HCT116 (cell line): ENCODE results near the gene METTL24. TPM values are rescaled to one million over a fixed set of nuclear protein-coding genes. Genes with fewer than 3 reads are reported as not detected.

Source experiments
- ATAC-seq: fragments of 200-7000 bp; cut with Tn5 transposase; 2 replicates; pipeline ENCODE4 v1.9.1; 2020; ENCODE audit warnings: mild to moderate bottlenecking, moderate library complexity
- BruUV-seq: library from RNA; stranded (reverse); fragments of 400-500 nt; replicated peaks from 2 replicates; lab custom pipeline; 2021; lab: Mats Ljungman, UMichigan
- CTCF ChIA-PET: fragments of 300-600 bp; sonication (Branson Sonifier 250); formaldehyde crosslinking; loops from one replicate; lab custom pipeline; 2021; ENCODE audit warnings: antibody characterized with exemption; lab: Charles Lee
- POLR2A ChIA-PET: fragments of 300-600, 350-600 bp; sonication (Branson Sonifier 250); formaldehyde crosslinking; loops from one replicate; lab custom pipeline; 2021; ENCODE audit warnings: antibody characterized with exemption; lab: Charles Lee
- RAD21 ChIA-PET, 2 experiments: fragments of 300-600 bp; sonication (Branson Sonifier 250); formaldehyde crosslinking; loops; one replicate each; lab custom pipeline; 2023; ENCODE audit warnings: low total read pairs in 2 of 2; ENCODE audit not compliant: uncharacterized antibody in 2 of 2, unreplicated experiment in 2 of 2, low non-redundant PET in 1 of 2; lab: Charles Lee
- DNase-seq: peaks from one replicate; pipeline ENCODE4 v3.0.0-alpha.2; 2010; ENCODE audit warnings: low read depth, low spot score
- H2AFZ ChIP-seq: fragments of 200-600 bp; shearing (Covaris generic), sonication (generic); 2 replicates; pipeline ENCODE4 v1.6.1; 2017; ENCODE audit warnings: low read depth, mixed run types, mixed read lengths, antibody characterized with exemption, low read length; ENCODE audit not compliant: poor library complexity, severe bottlenecking
- H3K27ac ChIP-seq: 2 replicates; pipeline ENCODE4 v1.5.1; 2012; ENCODE audit warnings: low read depth, low read length
- H3K27me3 ChIP-seq: fragments of 200-600 bp; sonication (generic); 2 replicates; pipeline ENCODE4 v1.6.1; 2016; ENCODE audit warnings: mixed run types, low read length, mixed read lengths; ENCODE audit not compliant: insufficient read depth
- H3K36me3 ChIP-seq, 2 experiments: fragments of 200-500 bp in 1 of 2; fragments of 200-600 bp in 1 of 2; sonication (Bioruptor generic) in 1 of 2; sonication (generic) in 1 of 2; 2 replicates each; pipeline versions ENCODE4 v1.5.1 to v1.6.1; 2014 to 2016; ENCODE audit warnings: low read length in 2 of 2, inconsistent platforms in 1 of 2, mixed read lengths in 1 of 2, mixed run types in 1 of 2; ENCODE audit not compliant: insufficient read depth in 2 of 2, control insufficient read depth in 1 of 2
- H3K4me1 ChIP-seq, 2 experiments: fragments of 200-600 bp in 1 of 2; sonication (generic) in 1 of 2; 2 replicates each; pipeline versions ENCODE4 v1.5.1 to v1.6.1; 2012 to 2017; ENCODE audit warnings: low read length in 2 of 2, inconsistent platforms in 1 of 2, mild to moderate bottlenecking in 1 of 2, mixed read lengths in 1 of 2, mixed run types in 1 of 2, moderate library complexity in 1 of 2; ENCODE audit not compliant: insufficient read depth in 2 of 2, control insufficient read depth in 1 of 2
- H3K4me2 ChIP-seq: fragments of 200-600 bp; sonication (generic); 2 replicates; pipeline ENCODE4 v1.6.1; 2017; ENCODE audit warnings: mixed run types, low read length, mixed read lengths
- H3K4me3 ChIP-seq, 2 experiments: fragments of 200-600 bp in 1 of 2; sonication (generic) in 1 of 2; replicated peaks in 1 of 2; 2 replicates each; pipeline ENCODE4 v1.5.1; 2011 to 2016; ENCODE audit warnings: low read length in 2 of 2, control low read depth in 1 of 2, low read depth in 1 of 2, mild to moderate bottlenecking in 1 of 2, mixed read lengths in 1 of 2, mixed run types in 1 of 2
- H3K79me2 ChIP-seq: fragments of 200-600 bp; sonication (generic); 2 replicates; pipeline ENCODE4 v1.6.1; 2017; ENCODE audit warnings: mild to moderate bottlenecking, mixed run types, low read length, moderate library complexity, mixed read lengths; ENCODE audit not compliant: insufficient read depth
- H3K9ac ChIP-seq: fragments of 200-600 bp; sonication (generic); 2 replicates; pipeline ENCODE4 v1.6.1; 2016; ENCODE audit warnings: low read length, mixed read lengths
- H3K9me2 ChIP-seq: fragments of 200-600 bp; sonication (generic), shearing (Covaris generic); 2 replicates; pipeline ENCODE4 v1.6.1; 2017; ENCODE audit warnings: mixed run types, mild to moderate bottlenecking, moderate library complexity; ENCODE audit not compliant: insufficient read depth
- H3K9me3 ChIP-seq, 2 experiments: fragments of 200-500 bp in 1 of 2; fragments of 200-600 bp in 1 of 2; sonication (Bioruptor generic) in 1 of 2; sonication (generic) in 1 of 2; 2 replicates each; pipeline ENCODE4 v1.6.1; 2014 to 2017; ENCODE audit warnings: low read length in 2 of 2, mixed read lengths in 2 of 2, inconsistent platforms in 1 of 2, low read depth in 1 of 2, mild to moderate bottlenecking in 1 of 2, mixed run types in 1 of 2, moderate library complexity in 1 of 2; ENCODE audit not compliant: control insufficient read depth in 1 of 2, insufficient read depth in 1 of 2
- H4K20me1 ChIP-seq: fragments of 200-600 bp; sonication (generic), shearing (Covaris generic); 2 replicates; pipeline ENCODE4 v1.6.1; 2017; ENCODE audit warnings: mixed run types, mild to moderate bottlenecking, moderate library complexity; ENCODE audit not compliant: insufficient read depth
- CEBPB ChIP-seq: IDR thresholded peaks from 2 replicates; pipeline ENCODE4 v1.6.1; 2012; ENCODE audit warnings: low read depth
- EGR1 ChIP-seq: IDR thresholded peaks from 2 replicates; pipeline ENCODE4 v1.6.1; 2012; ENCODE audit warnings: low read depth
- EZH2 ChIP-seq: fragments of 200-600 bp; sonication (generic); IDR thresholded peaks from 2 replicates; pipeline ENCODE4 v1.6.1; 2017; ENCODE audit warnings: antibody characterized with exemption, mixed run types
- EZH2phosphoT487 ChIP-seq: fragments of 200-600 bp; IDR thresholded peaks from 2 replicates; pipeline ENCODE4 v1.6.1; 2018; ENCODE audit warnings: antibody characterized with exemption, borderline replicate concordance
- FOSL1 ChIP-seq: IDR thresholded peaks from 2 replicates; pipeline ENCODE4 v1.6.1; 2012; ENCODE audit warnings: low read depth
- JUND ChIP-seq: IDR thresholded peaks from 2 replicates; pipeline ENCODE4 v1.6.1; 2012
- POLR2A ChIP-seq: IDR thresholded peaks from 2 replicates; pipeline ENCODE4 v1.7.0; 2011; ENCODE audit warnings: borderline replicate concordance; ENCODE audit not compliant: insufficient read depth, insufficient read length; ENCODE audit errors: extremely low read depth
- POLR2AphosphoS5 ChIP-seq: IDR thresholded peaks from 2 replicates; pipeline ENCODE4 v1.6.1; 2011; ENCODE audit warnings: mild to moderate bottlenecking, low read depth, low read length, moderate library complexity
- RAD21 ChIP-seq: IDR thresholded peaks from 2 replicates; pipeline ENCODE4 v1.6.1; 2012; ENCODE audit warnings: low read depth, mild to moderate bottlenecking
- SP1 ChIP-seq: IDR thresholded peaks from 2 replicates; pipeline ENCODE4 v1.6.1; 2012; ENCODE audit warnings: low read depth
- SRF ChIP-seq: IDR thresholded peaks from 2 replicates; pipeline ENCODE4 v1.6.1; 2012; ENCODE audit warnings: low read depth
- TCF7L2 ChIP-seq: IDR thresholded peaks from 2 replicates; pipeline ENCODE4 v1.7.0; 2011; ENCODE audit warnings: borderline replicate concordance, inconsistent platforms; ENCODE audit not compliant: insufficient read depth, insufficient read length; ENCODE audit errors: extremely low read depth
- YY1 ChIP-seq: IDR thresholded peaks from 2 replicates; pipeline ENCODE4 v1.6.1; 2011; ENCODE audit warnings: low read length, low read depth, moderate library complexity, mild to moderate bottlenecking; ENCODE audit not compliant: insufficient replicate concordance; ENCODE audit errors: extremely low read depth
- ZFX ChIP-seq: fragments of 450-650 bp; IDR thresholded peaks from 2 replicates; pipeline ENCODE4 v1.6.1; 2017
- ZNF274 ChIP-seq: fragments of 200-500 bp; sonication (Bioruptor generic); IDR thresholded peaks from 2 replicates; pipeline ENCODE4 v1.6.1; 2014; ENCODE audit warnings: mild to moderate bottlenecking, low read depth, low read length, inconsistent platforms
- intact Hi-C: fragments of 100-400 bp; cut with micrococcal nuclease; formaldehyde crosslinking; loops from 2 replicates; pipeline ENCODE4 v1.10.0; 2022
- total RNA-seq: library from RNA; stranded (reverse); gene quantifications from one replicate; pipeline ENCODE4 v1.2.1, GENCODE V29; 2021; ENCODE audit not compliant: unreplicated experiment
- TF ChIP-seq, protein P1 (sequence below): IDR thresholded peaks from 2 replicates; pipeline ENCODE4 v1.6.1; 2012
- TF ChIP-seq, protein P2 (sequence below): IDR thresholded peaks from 2 replicates; pipeline ENCODE4 v1.6.1; 2011; ENCODE audit warnings: mild to moderate bottlenecking, low read length, moderate library complexity; ENCODE audit not compliant: insufficient replicate concordance; ENCODE audit errors: extremely low read depth

METTL24 gene
- total RNA-seq, 1 experiment from 2014 or later: not detected

DNA sequence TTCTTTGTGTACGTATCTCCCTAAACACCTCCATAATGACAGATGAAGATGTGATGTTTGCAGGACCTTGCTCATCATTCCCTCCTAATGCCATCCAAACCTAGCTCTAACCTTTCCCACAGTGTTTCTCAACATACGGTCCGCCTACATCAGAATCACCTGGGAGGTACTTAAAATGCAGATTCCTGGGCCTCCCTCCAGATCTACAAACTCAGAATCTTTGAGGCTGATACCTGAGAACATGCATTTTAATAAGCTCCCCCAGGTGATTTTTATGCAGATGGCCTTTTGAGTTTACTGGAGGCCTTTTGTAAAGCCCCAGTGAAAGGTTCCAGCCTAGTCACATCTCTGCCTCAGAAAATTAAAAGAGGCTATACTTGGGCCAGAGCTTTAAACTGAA lies 40.5 kb downstream of the METTL24 start:
- no peak for ATAC-seq

More for the DNA sequence above, 40.5 kb downstream of the METTL24 start:
- H3K79me2 ChIP-seq: no peaks in the 10 kb centered on the region
- RAD21 ChIA-PET: no interaction called here
- no peaks in the 10 kb centered on the region for H3K9me2 ChIP-seq
- no TSS peak for BruUV-seq
- DNase-seq: no peak
- no peaks in the 10 kb centered on the region for H4K20me1 ChIP-seq
- CTCF ChIA-PET: no interaction called here
- H2AFZ ChIP-seq: no peak overlapping the region
- H3K9ac ChIP-seq: no peak overlapping the region
- H3K4me1 ChIP-seq: no peaks in the 10 kb centered on the region
- TF ChIP-seq ZFX: no peak
- TF ChIP-seq SRF: no peak
- TF ChIP-seq, protein P1, sequence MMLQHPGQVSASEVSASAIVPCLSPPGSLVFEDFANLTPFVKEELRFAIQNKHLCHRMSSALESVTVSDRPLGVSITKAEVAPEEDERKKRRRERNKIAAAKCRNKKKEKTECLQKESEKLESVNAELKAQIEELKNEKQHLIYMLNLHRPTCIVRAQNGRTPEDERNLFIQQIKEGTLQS: no peak
- no peak for TF ChIP-seq FOSL1
- TF ChIP-seq POLR2A: no peak
- no peak for TF ChIP-seq POLR2AphosphoS5
- TF ChIP-seq SP1: no peak
- no peak for TF ChIP-seq EZH2
- TF ChIP-seq RAD21: no peak
- TF ChIP-seq EZH2phosphoT487: no peak
- TF ChIP-seq EGR1: no peak
- TF ChIP-seq TCF7L2: no peak
- TF ChIP-seq, protein P2, sequence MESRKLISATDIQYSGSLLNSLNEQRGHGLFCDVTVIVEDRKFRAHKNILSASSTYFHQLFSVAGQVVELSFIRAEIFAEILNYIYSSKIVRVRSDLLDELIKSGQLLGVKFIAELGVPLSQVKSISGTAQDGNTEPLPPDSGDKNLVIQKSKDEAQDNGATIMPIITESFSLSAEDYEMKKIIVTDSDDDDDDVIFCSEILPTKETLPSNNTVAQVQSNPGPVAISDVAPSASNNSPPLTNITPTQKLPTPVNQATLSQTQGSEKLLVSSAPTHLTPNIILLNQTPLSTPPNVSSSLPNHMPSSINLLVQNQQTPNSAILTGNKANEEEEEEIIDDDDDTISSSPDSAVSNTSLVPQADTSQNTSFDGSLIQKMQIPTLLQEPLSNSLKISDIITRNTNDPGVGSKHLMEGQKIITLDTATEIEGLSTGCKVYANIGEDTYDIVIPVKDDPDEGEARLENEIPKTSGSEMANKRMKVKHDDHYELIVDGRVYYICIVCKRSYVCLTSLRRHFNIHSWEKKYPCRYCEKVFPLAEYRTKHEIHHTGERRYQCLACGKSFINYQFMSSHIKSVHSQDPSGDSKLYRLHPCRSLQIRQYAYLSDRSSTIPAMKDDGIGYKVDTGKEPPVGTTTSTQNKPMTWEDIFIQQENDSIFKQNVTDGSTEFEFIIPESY: no peak
- TF ChIP-seq JUND: no peak
- TF ChIP-seq CEBPB: no peak
- TF ChIP-seq YY1: no peak
- no peak for TF ChIP-seq ZNF274
- no peaks in the 10 kb centered on the region for H3K36me3 ChIP-seq
- H3K27me3 ChIP-seq: peaks cover 16% of the 10 kb centered on the region; the same call in 1 of the 2 replicates
- intact Hi-C loops: no loop called here
- H3K9me3 ChIP-seq: no peaks in the 10 kb centered on the region
- no peak overlapping the region for H3K27ac ChIP-seq
- no peak overlapping the region for H3K4me2 ChIP-seq
- no peak overlapping the region for H3K4me3 ChIP-seq
- POLR2A ChIA-PET: no interaction called here
